Measurements from ENCODE around the gene CHN2. TPM values are rescaled to one million over a fixed set of nuclear protein-coding genes. Genes with fewer than 3 reads are reported as not detected.
"Not testable (repeated sequence)": the region's sequence is repeated elsewhere in the genome, so short reads cannot be mapped to it uniquely, and the experiment has no call there.

Gene CHN2
- total RNA-seq, 2 donors from 2014 or later: 0.91 to 1.2 TPM

- Mint-ChIP-seq H3K9me3 (peaks cover 1 to 5% of the 10 kb centered on the region in 2 donors), H3K27me3 (ENCODE audit: low read depth) (peaks cover 12% of the 10 kb centered on the region), H3K4me1 (ENCODE audit: low read depth) (no peaks in the 10 kb centered on the region), H3K4me3 (no peak overlapping the region), H3K27ac (no peak overlapping the region), H3K36me3 (ENCODE audit: insufficient read depth in 2 of 2) (peaks cover 0 to 3% of the 10 kb centered on the region in 2 donors)
- ATAC-seq (replicated peaks in 1 of 2): no peak
- no peak for DNase-seq
These were observed 329.2 kb downstream of the CHN2 start for GRCh38 chr7:29523728-29524127.

GRCh38 chr7:29527505-29528108 lies 333.0 kb downstream of the CHN2 start:
- peaks cover 18% of the 10 kb centered on the region for H3K27me3 Mint-ChIP-seq (ENCODE audit: low read depth)
- H3K36me3 Mint-ChIP-seq (ENCODE audit: insufficient read depth in 2 of 2): peaks cover 0 to 3% of the 10 kb centered on the region in 2 donors
- DNase-seq: no peak
- no peak for ATAC-seq (replicated peaks in 1 of 2)
- H3K4me1 Mint-ChIP-seq (ENCODE audit: low read depth): no peaks in the 10 kb centered on the region
- no peak overlapping the region for H3K4me3 Mint-ChIP-seq
- H3K27ac Mint-ChIP-seq: no peak overlapping the region
- H3K9me3 Mint-ChIP-seq: peaks cover 10 to 13% of the 10 kb centered on the region in 2 donors

- H3K36me3 Mint-ChIP-seq (ENCODE audit: insufficient read depth in 2 of 2); H3K4me1 Mint-ChIP-seq (ENCODE audit: low read depth); ATAC-seq (replicated peaks in 1 of 2); H3K27ac Mint-ChIP-seq; H3K4me3 Mint-ChIP-seq; DNase-seq: not testable (repeated sequence)
- peaks cover 18% of the 10 kb centered on the region for H3K27me3 Mint-ChIP-seq (ENCODE audit: low read depth)
- peaks cover 10 to 13% of the 10 kb centered on the region in 2 donors for H3K9me3 Mint-ChIP-seq
These were observed 334.0 kb downstream of the CHN2 start for GRCh38 chr7:29528526-29528925.

Other genes starting within 250 kb of the CHN2 start
- not detected for gene TRIL, start 236.4 kb upstream of the CHN2 start, total RNA-seq
- under 1 TPM in 1 of 2 donors, not detected in 1; 0.51 TPM for gene CPVL, start 48.2 kb upstream of the CHN2 start, total RNA-seq